SK-N-SH treated with all-trans-retinoic acid at 6 μM for 48 hours (cell line): ENCODE results near the gene RAI2.

ENCODE experiments used
- BACH2 ChIP-seq: fragments of 250-450 bp; sonication (Bioruptor Pico); IDR thresholded peaks from 2 replicates; pipeline ENCODE4 v1.9.0; 2021; ENCODE audit warnings: mild to moderate bottlenecking, borderline replicate concordance
- POU6F1 ChIP-seq: fragments of 250-450 bp; sonication (Bioruptor Pico); IDR thresholded peaks from 2 replicates; pipeline ENCODE4 v1.8.0; 2021; ENCODE audit warnings: low read depth, mild to moderate bottlenecking, moderate library complexity, borderline replicate concordance

DNA sequence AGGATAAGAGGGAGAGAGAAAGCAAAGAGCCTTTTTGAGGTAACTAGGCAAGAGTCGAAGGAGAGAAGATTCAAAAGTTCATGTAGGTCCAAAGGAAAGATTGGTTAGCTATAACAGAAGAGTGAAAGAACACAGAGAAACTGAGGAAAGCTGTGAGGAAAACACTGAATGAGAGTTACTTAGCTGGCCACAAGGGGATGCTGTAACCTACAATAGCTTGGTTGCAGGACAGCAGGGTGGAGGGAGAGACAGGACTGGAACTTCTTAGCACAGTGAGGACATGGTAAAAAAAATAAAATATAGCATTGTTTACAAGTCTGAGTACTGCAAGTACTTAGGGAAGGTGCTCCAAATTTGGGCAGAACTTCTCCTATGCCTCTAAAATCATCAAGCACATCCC is 48.3 kb downstream of the RAI2 start:
- no peak for TF ChIP-seq POU6F1 (CRISPR knock-in tag)
- no peak for TF ChIP-seq BACH2
